NCI-H1436 (cell line): ENCODE measurements around the gene SHB.

Experiments used
- DNase-seq: peaks from one replicate; lab custom pipeline; 2025; lab: John Stamatoyannopoulos, UW

The SHB gene

GRCh38 chr9:37935096-37935495, 133.9 kb downstream of the SHB start:
- no peak for DNase-seq

GRCh38 chr9:37931592-37931991, 137.4 kb downstream of the SHB start:
- no peak for DNase-seq

- no peak for DNase-seq
Observed at GRCh38 chr9:37929441-37929895, 139.6 kb downstream of the SHB start.

GRCh38 chr9:37928552-37929430, 140.2 kb downstream of the SHB start:
- no peak for DNase-seq

- no peak for DNase-seq
Observed at GRCh38 chr9:37927601-37928551, 141.2 kb downstream of the SHB start.

GRCh38 chr9:37927132-37927531, 141.9 kb downstream of the SHB start:
- DNase-seq = peak; percentile 59

- no peak for DNase-seq
Observed at GRCh38 chr9:37926737-37927118, 142.3 kb downstream of the SHB start.

- DNase-seq = no peak
Observed at GRCh38 chr9:37925786-37926736, 143.0 kb downstream of the SHB start.

GRCh38 chr9:37925006-37925405, 144.0 kb downstream of the SHB start:
- DNase-seq = no peak

GRCh38 chr9:37924538-37924937, 144.5 kb downstream of the SHB start:
- no peak for DNase-seq

GRCh38 chr9:37923796-37924427, 145.1 kb downstream of the SHB start:
- no peak for DNase-seq

GRCh38 chr9:37923118-37923795, 145.8 kb downstream of the SHB start:
- DNase-seq = no peak

- no peak for DNase-seq
Observed at GRCh38 chr9:37922363-37923117, 146.5 kb downstream of the SHB start.

- DNase-seq = no peak
Observed at GRCh38 chr9:37921546-37922300, 147.3 kb downstream of the SHB start.

- no peak for DNase-seq
Observed at GRCh38 chr9:37921168-37921510, 147.9 kb downstream of the SHB start.

- DNase-seq = no peak
Observed at GRCh38 chr9:37920471-37921167, 148.4 kb downstream of the SHB start.

- no peak for DNase-seq
Observed at GRCh38 chr9:37919956-37920335, 149.1 kb downstream of the SHB start.

- no peak for DNase-seq
Observed at GRCh38 chr9:37919246-37919955, 149.6 kb downstream of the SHB start.
